Measurements from ENCODE around the gene PRTG. TPM values are rescaled to one million over a fixed set of nuclear protein-coding genes. Genes with fewer than 3 reads are reported as not detected.
A peak's percentile ranks its signal among the peaks of the same experiment; 100 is the strongest.

PRTG gene
- polyA plus RNA-seq, 1 donor (not counting 4 experiments of a cell fraction or from before 2014, with no cell fraction given) = not detected

- Histone ChIP-seq H3K9ac (ENCODE audit: control insufficient read depth, extremely low read depth, insufficient read depth, low read length) (peak within 1 kb of the TSS; percentile 68), H3K4me1 (ENCODE audit: control insufficient read depth, extremely low read depth, insufficient read depth, low read length) (no peaks in the 10 kb centered on the region), H3K36me3 (ENCODE audit: control insufficient read depth in 2 of 2, extremely low read depth in 1 of 2, insufficient read depth in 2 of 2, low read length in 2 of 2) (no peaks in the 10 kb centered on the region), H3K9me3 (ENCODE audit: control insufficient read depth, low read depth, low read length) (no peaks in the 10 kb centered on the region), H4K20me1 (ENCODE audit: control insufficient read depth, extremely low read depth, insufficient read depth, low read length) (no peaks in the 10 kb centered on the region), H3K4me3 (ENCODE audit: control insufficient read depth in 2 of 3, extremely low read depth in 1 of 3, insufficient read depth in 2 of 3, low read depth in 1 of 3, low read length in 3 of 3) (peak within 1 kb of the TSS; percentile 40 to 72 (median 67)), H3K4me2 (ENCODE audit: control insufficient read depth, extremely low read depth, insufficient read depth, low read depth, low read length) (peak within 1 kb of the TSS; percentile 75), H3K27me3 (ENCODE audit: control insufficient read depth, extremely low read depth, insufficient read depth, low read length) (peaks cover 8% of the 10 kb centered on the region), H3K27ac (ENCODE audit: control insufficient read depth, insufficient read depth, low read length) (no peak within 1 kb of the TSS), H3K79me2 (ENCODE audit: control insufficient read depth, insufficient read depth, low read length) (no peaks in the 10 kb centered on the region), H2AFZ (ENCODE audit: control insufficient read depth, low read length) (peak within 1 kb of the TSS; percentile 94), H3K9me1 (ENCODE audit: control insufficient read depth, extremely low read depth, insufficient read depth, low read length) (no peaks in the 10 kb centered on the region)
- FAIRE-seq (no peak), DNase-seq (ENCODE audit: low read depth, low spot score) (no peak)
- dilution Hi-C loops (cut with MboI; ENCODE audit: extremely low pct_ligation_motif_present, low sequenced_read_pairs) = no loop called here
- TF ChIP-seq EZH2 (IDR thresholded peaks at IDR 0.05; ENCODE audit: low read length) = no peak
- TF ChIP-seq, protein P1, sequence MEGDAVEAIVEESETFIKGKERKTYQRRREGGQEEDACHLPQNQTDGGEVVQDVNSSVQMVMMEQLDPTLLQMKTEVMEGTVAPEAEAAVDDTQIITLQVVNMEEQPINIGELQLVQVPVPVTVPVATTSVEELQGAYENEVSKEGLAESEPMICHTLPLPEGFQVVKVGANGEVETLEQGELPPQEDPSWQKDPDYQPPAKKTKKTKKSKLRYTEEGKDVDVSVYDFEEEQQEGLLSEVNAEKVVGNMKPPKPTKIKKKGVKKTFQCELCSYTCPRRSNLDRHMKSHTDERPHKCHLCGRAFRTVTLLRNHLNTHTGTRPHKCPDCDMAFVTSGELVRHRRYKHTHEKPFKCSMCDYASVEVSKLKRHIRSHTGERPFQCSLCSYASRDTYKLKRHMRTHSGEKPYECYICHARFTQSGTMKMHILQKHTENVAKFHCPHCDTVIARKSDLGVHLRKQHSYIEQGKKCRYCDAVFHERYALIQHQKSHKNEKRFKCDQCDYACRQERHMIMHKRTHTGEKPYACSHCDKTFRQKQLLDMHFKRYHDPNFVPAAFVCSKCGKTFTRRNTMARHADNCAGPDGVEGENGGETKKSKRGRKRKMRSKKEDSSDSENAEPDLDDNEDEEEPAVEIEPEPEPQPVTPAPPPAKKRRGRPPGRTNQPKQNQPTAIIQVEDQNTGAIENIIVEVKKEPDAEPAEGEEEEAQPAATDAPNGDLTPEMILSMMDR (optimal IDR thresholded peaks at IDR 0.05 in 1 of 3, IDR thresholded peaks at IDR 0.05 in 1 of 3, conservative IDR thresholded peaks at IDR 0.05 in 1 of 3; ENCODE audit: extremely low read depth in 1 of 3, insufficient read depth in 2 of 3, low read length in 3 of 3) = peak in 1 of 3 experiments; percentile 9
Observed at GRCh38 chr15:55588070-55588814, 154.7 kb downstream of the PRTG start, which contains the start of gene PYGO1. PYGO1 (minus strand) TSS chr15:55588345; CDS start chr15:55587883, 462 bp downstream.

DNA sequence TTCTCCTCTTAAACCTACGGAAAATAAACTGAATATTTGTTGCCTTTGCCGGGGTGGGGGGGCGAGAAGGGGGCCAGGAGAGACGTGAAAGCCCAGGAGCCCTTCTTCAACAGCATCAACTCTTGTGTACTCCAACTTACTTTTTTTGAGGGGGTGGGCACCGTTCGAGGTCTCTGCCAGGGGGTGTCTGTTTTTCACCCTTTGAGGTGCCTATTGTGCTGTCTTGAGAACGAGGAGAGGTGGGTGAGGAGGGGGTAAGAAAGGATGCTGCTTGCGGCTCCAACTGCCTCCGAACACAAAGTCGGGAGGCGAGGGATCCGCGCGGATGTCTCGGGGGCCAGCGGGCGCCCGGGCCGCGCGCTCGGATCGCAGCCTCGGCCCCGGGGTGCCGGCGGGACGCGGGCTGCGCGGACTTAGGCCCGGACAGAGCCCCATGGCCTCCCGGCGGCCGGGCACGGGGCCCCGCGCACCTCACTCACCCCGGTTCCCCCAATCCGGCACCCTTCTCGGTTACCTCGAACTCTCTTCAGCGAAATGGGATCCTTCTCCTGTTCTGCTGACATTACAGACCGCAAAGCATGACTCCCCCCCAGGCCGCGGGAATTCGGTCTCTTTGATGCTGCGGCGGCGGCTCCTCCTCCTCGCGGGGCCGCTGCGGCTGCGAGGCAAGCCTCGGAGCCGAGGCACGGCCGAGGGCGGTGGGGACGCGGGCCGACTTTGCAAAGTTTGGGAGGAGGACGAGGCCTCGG, 155.5 kb downstream of the PRTG start:
- FAIRE-seq (no peak), DNase-seq (ENCODE audit: low read depth, low spot score) (no peak)
- peak overlapping the region; percentile 68 for H3K9ac ChIP-seq (ENCODE audit: control insufficient read depth, extremely low read depth, insufficient read depth, low read length)
- H3K4me2 ChIP-seq (ENCODE audit: control insufficient read depth, extremely low read depth, insufficient read depth, low read depth, low read length) = peak overlapping the region; percentile 75
- no peaks in the 10 kb centered on the region for H4K20me1 ChIP-seq (ENCODE audit: control insufficient read depth, extremely low read depth, insufficient read depth, low read length)
- H3K79me2 ChIP-seq (ENCODE audit: control insufficient read depth, insufficient read depth, low read length) = no peaks in the 10 kb centered on the region
- dilution Hi-C loops (cut with MboI; ENCODE audit: extremely low pct_ligation_motif_present, low sequenced_read_pairs) = no loop called here
- peak overlapping the region; percentile 40 to 72 (median 67) for H3K4me3 ChIP-seq (ENCODE audit: control insufficient read depth in 2 of 3, extremely low read depth in 1 of 3, insufficient read depth in 2 of 3, low read depth in 1 of 3, low read length in 3 of 3)
- H2AFZ ChIP-seq (ENCODE audit: control insufficient read depth, low read length) = peak overlapping the region; percentile 94
- TF ChIP-seq, protein P1 (optimal IDR thresholded peaks at IDR 0.05 in 1 of 3, IDR thresholded peaks at IDR 0.05 in 1 of 3, conservative IDR thresholded peaks at IDR 0.05 in 1 of 3; ENCODE audit: extremely low read depth in 1 of 3, insufficient read depth in 2 of 3, low read length in 3 of 3) = no peak
- no peak for TF ChIP-seq EZH2 (IDR thresholded peaks at IDR 0.05; ENCODE audit: low read length)
- no peaks in the 10 kb centered on the region for H3K36me3 ChIP-seq (ENCODE audit: control insufficient read depth in 2 of 2, extremely low read depth in 1 of 2, insufficient read depth in 2 of 2, low read length in 2 of 2)
- H3K27me3 ChIP-seq (ENCODE audit: control insufficient read depth, extremely low read depth, insufficient read depth, low read length) = peaks cover 8% of the 10 kb centered on the region
- H3K4me1 ChIP-seq (ENCODE audit: control insufficient read depth, extremely low read depth, insufficient read depth, low read length) = no peaks in the 10 kb centered on the region
- H3K9me3 ChIP-seq (ENCODE audit: control insufficient read depth, low read depth, low read length) = no peaks in the 10 kb centered on the region
- H3K9me1 ChIP-seq (ENCODE audit: control insufficient read depth, extremely low read depth, insufficient read depth, low read length) = no peaks in the 10 kb centered on the region
- no peak overlapping the region for H3K27ac ChIP-seq (ENCODE audit: control insufficient read depth, insufficient read depth, low read length)
